HG03066 (cell line): Measurements from ENCODE around the gene TM9SF4.

Experiments used
- ATAC-seq: cut with Tn5 transposase; IDR thresholded peaks from one replicate; pipeline ENCODE4 v1.9.1; 2021; ENCODE audit warnings: low read depth; ENCODE audit not compliant: unreplicated experiment

The TM9SF4 gene

DNA sequence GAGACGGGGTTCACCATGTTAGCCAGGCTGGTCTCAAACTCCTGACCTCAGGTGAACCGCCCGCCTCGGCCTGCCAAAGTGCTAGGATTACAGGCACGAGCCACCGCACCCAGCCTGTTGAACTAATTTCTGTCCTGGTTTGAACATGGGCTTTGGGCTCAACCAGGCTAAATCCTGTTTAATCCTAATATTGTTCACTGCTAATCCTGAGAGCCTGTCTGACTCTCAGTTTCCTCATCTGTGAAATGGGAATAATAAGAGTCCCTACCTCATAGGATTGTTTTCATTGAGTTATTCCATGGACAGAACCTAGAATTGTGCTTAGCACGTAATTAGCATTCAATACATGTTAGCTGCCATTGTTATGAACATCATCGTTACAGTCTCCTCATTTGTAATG, 17.4 kb downstream of the TM9SF4 start:
- ATAC-seq: no peak

DNA sequence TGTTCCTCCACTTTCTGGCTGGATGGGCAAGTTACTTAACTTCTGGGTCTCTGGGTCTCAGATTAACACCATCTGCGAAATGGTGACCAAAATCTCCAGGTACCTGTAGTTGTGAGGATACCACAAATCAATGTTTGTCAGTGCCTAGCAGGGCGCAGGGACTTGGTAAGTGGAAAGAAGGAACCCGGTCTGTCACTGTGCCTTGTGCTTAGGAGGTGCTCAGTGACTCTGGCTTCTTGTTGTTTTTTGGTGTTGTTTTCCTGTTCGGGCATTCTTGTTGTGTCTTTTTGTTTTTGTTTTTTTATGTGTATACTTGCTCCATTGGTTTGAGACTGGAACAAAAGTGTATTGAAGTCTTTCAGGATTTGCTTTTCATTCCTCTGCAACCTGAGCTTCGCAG, 17.8 kb downstream of the TM9SF4 start:
- ATAC-seq: no peak

DNA sequence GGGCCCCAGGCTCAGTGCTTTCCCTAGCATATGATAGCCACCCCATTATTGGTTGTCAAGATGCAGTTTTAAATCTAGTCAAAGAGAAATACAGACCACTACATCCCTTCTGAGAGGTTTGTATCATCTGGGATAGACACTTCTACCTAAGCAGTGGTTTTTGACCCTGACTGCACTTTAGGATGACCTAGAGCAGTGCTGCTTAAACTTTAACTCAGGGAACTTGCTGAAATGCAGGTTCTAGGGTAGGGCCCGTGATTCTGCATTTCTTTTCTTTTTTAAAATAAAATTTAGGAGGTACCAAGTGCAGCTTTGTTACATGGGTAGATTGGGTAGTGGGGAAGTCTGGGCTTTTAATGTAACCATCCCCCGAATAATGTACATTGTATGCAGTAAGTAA, 18.7 kb downstream of the TM9SF4 start:
- no peak for ATAC-seq

DNA sequence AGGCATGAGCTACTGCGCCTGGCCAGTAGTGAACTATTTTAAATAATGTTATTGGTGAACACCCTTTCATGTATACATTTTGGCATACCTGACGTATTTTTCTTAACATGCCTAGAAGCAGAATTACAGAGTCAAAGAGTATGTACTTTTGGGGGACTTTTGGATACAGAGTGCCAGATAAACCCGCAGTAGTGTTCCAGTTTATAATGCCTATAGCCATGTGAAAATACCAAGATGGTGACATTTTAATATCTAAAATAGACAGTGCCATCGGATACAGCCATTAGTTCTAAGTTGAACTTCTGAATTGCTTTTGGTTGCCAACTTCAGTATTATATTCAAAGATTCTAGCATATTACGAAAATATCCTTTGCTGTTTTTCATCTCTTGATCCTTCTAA, 20.3 kb downstream of the TM9SF4 start:
- ATAC-seq: no peak

DNA sequence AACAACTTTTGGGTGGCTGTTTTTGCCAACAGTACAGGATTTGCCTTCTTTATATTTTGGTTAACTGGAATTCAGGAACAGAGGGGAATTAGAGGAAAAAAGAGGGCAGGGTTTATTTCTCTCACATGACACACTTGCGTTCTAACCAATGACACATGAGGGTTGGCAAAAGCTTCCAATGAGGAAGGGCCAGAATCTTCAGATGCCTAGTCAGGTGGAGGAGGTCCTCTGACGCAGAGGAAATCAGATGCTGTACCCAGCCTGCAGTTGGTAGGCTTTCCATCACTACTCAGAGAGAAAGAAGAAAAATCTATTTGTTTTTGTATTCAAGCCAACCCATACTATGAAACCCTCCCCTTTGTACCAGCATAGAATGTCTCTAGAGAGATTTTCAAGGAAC, 20.8 kb downstream of the TM9SF4 start:
- ATAC-seq: no peak

DNA sequence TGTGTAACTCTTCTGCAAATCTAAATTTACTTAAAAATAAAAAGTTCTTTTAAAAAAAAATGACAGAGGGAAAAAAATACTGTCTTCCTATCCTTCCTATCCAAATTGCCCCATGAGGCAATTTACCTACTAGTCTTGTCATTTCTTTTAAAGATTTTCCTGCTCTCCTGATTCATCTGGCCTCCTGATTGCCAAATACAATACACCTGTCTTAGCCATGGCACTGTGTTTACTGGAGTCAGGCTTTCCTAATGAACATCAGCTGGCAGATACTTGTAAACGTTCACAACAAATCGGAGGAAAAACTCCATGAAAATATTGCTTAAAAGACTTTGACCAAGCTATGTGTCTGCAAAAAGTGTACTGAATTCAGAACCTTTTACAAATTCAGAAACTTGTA, 21.5 kb downstream of the TM9SF4 start:
- ATAC-seq: no peak

DNA sequence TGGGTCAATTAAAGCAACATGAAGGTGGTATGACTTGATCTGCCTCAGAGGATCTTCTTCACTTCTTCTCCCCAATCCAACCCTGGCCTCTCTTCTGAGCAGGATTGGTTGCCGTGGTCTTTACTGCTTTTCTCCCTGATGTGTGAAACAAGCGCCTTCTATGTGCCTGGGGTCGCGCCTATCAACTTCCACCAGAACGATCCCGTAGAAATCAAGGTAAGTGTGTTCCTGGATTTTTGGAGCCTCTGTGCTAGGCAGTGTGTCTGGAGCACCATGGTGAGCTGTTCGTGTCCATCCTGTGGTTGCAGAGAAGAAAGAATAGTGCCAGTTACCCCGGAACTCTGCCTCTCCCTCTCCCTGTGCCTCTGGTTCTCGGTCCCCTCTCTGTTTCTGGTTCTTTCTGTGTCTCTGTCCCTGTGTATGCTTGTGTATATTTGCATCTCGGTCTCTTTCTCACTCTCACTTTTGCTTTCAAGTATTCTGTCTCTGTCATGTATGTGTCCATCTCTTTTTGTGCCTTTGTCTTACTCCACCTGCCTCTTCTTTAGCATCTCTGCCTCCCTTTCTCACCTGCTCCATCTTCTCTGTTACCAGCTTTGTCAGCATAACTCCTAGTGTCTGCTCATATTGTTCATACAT, 23.5 kb downstream of the TM9SF4 start:
- ATAC-seq: peak; percentile 91

DNA sequence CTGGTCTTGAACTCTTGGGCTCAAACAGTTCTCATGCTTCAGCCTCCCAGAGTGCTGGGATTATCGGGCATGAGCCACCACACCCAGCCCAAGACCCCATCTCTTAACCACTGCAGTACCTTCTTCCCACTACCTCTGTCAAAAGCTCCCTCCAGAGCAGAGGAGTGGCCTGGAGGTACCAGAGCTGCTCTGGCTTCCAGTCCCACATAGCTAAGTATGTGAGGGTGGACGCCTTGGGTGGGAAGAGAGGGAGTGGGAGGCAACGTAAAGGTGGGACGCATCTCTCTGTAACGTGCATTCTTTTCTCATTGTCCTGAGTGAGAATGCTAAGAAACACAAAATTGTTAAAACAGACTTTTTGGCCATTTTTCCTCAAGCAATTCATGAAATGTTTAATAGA, 24.5 kb downstream of the TM9SF4 start:
- no peak for ATAC-seq

DNA sequence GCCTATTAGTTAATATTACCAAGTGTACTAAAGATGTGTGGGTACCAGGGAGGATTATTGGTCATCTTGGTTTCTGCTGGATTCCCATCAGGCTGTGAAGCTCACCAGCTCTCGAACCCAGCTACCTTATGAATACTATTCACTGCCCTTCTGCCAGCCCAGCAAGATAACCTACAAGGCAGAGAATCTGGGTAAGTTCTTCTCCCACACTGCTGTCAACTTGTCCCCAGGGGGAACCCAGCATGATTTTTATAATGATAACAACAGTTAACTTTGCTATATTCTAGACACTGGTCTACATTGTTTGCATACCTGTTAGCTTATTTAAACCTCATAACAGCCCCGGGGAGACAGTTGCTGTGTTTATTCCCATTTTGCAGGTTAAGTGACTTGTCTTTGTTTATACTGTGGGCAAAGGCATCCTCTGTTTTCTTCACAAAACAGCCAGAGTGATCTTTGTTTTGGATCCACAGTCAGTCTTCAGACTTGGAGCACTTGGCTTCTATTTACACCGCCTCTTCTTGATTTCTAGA, 26.5 kb downstream of the TM9SF4 start:
- no peak for ATAC-seq

DNA sequence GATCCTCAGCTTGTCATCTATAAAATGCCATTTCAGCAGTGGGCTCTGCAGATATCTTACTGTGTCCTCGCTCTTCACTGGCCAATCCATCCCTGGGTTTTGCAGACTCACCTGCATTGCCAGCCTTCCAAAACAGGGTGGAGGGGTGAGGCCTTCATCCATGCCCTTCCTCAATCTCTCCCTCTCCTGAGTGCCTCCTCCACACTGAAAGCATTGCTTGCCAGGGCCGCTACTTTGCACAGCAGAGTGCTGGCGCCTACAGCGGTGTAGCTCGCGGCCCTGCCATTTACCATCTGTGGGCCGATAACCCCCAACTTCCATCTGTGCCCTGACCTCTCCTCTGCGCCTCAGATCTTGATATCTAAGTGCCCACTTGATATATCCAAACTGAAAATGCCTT, 29.4 kb downstream of the TM9SF4 start:
- no peak for ATAC-seq

DNA sequence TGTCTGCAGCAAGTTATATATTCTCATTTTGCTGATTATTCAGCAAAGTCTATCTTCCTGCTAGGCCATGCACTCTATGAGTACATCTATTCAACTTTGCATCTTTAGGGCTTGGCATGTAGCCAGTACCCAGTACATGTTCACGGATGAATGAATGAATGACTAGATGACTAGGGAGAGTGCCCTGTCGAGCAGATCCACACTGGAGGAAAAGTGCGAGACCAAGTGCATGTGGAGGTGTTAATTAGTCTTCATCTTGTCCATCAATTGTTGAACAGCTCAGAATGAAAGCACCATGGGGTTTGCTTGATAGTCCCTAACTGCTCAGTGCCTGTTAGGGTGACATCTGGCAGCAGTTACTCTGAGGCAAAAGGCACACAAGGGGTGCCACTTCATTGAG, 30.4 kb downstream of the TM9SF4 start:
- no peak for ATAC-seq

DNA sequence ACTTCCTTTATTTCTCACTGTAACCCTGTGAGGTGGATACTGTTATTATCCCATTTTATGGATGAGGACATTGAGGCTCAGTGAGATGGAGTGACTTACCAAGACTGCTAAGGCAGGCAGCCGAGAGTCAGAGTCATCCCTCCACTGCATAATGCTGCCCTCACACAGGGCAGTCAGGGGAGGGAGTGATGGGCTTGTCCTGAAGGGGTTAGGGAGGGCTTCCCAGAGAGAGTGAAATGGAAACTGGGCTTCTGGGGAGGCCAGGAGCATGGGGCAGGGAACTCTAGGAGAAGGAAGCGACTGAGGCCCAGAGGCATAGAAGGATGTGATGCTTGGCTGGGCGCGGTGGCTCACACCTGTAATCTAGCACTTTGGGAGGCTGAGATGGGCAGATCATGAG, 31.1 kb downstream of the TM9SF4 start:
- ATAC-seq: no peak

DNA sequence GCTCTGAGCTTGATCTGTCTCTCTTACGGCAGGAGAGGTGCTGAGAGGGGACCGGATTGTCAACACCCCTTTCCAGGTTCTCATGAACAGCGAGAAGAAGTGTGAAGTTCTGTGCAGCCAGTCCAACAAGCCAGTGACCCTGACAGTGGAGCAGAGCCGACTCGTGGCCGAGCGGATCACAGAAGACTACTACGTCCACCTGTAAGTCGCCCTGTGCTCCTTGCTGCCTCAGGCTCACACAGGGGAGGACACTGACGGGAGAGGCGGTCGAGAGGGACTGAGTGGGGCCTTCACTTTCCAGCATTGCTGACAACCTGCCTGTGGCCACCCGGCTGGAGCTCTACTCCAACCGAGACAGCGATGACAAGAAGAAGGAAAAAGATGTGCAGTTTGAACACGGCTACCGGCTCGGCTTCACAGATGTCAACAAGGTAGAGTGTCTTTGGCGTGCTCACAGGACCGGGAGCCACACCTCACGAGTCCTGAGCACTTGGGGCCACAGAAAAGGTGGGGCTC, 32.0 kb downstream of the TM9SF4 start:
- no peak for ATAC-seq

DNA sequence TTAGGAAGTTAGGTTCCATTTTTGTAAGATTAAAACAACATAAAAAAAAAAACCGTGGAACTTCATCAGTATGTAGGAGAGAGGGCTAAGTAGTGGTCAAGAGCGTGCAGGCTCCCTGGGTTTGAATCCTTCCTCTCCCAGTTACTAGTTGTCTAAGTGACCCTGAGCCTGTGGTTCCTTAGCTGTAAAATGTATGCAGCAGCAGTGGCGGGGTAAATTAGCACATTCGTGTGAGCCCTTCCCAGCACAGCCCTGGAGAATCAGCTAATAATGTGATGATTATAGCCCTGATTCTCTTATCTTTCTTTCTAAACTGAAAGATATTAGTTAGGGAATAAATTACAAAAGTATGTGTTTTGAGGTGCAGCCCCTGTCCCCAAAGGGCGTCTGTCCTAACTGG, 32.6 kb downstream of the TM9SF4 start:
- ATAC-seq: no peak

DNA sequence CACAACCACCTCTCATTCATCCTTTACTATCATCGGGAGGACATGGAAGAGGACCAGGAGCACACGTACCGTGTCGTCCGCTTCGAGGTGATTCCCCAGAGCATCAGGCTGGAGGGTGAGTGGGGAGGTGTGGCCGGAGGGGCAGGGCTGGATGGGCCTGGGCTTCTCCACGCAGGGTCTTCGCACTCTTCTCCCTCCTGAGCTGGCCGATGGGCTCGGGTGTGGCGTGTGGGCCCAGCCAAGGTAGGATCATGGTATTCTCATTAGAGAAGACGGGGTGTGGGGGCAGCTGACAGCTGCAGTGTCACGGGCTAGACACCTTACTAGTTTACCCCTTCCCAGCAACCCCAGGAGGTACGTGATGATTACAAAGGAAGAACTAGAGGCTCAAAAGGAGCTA, 33.5 kb downstream of the TM9SF4 start:
- no peak for ATAC-seq

DNA sequence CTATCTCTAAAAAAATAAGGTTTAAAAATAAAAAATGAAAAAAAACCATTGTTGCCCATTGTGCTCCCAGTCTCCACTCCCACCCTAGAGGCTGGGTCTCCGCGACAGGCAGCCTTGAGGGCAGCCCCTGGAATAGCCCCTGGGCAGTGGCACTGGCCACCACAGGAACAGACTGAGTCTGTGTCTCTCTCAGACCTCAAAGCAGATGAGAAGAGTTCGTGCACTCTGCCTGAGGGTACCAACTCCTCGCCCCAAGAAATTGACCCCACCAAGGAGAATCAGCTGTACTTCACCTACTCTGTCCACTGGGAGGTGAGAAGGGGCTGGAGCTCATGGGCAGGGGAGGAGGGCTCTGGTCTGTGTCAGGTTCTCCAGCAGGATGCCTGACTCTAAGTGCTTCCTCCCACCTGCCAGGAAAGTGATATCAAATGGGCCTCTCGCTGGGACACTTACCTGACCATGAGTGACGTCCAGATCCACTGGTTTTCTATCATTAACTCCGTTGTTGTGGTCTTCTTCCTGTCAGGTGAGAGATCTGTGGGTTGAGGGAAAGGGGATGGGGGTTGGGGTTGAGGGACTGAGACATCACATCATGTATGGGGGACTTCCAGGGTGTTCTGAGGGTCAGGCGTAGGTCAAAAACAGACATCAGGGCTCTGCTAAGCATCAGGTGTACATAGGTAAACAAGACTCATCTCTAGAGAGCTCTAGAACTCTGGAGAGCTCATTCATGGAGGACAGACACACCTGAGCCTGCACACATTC, 35.6 kb downstream of the TM9SF4 start:
- no peak for ATAC-seq

DNA sequence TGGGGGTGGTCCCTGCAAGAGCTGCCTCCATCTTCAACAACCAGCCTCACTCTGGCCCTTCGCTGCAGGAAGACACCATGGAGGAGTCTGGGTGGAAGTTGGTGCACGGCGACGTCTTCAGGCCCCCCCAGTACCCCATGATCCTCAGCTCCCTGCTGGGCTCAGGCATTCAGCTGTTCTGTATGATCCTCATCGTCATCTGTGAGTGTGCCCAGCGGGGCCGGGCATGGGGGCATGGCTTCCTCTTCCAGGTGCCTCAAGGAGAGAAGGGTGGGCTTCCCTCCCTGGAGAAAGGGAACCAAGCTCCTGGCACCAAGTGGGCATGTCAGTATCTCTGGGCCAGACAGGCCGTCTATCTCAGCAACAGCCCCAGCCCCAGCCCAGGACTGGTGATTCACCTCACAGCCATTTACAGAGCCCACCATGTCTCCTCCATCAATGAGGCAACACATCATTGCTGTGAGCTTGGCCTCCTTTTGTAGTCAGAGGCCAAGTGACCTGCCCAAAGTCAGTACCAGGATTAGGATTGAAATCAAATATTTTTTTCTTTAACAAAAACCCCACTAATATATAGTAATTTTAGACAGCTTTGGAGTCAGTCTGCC, 40.2 kb downstream of the TM9SF4 start:
- no peak for ATAC-seq

DNA sequence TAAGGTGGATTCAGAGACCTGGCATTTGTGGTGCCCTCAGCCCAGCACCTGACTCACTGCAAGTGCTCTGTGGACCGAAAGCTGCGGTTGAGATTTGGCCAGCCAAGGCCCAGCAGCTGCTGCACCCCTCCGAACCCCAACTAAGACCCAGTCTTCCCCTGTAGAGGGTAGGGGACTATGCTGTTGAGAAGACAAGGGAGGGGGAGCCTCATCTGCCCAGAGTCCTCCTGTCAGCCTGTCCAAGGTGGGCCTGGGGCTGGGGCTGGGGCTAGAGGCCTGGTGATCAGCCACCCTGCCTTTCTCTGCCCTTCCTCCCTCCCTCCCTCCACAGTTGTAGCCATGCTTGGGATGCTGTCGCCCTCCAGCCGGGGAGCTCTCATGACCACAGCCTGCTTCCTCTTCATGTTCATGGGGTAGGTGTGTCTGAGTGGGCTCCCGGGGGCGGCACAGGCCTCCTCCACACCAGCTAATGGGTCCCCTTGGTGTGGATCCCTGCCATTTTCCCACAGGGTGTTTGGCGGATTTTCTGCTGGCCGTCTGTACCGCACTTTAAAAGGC, 40.9 kb downstream of the TM9SF4 start:
- ATAC-seq: no peak

DNA sequence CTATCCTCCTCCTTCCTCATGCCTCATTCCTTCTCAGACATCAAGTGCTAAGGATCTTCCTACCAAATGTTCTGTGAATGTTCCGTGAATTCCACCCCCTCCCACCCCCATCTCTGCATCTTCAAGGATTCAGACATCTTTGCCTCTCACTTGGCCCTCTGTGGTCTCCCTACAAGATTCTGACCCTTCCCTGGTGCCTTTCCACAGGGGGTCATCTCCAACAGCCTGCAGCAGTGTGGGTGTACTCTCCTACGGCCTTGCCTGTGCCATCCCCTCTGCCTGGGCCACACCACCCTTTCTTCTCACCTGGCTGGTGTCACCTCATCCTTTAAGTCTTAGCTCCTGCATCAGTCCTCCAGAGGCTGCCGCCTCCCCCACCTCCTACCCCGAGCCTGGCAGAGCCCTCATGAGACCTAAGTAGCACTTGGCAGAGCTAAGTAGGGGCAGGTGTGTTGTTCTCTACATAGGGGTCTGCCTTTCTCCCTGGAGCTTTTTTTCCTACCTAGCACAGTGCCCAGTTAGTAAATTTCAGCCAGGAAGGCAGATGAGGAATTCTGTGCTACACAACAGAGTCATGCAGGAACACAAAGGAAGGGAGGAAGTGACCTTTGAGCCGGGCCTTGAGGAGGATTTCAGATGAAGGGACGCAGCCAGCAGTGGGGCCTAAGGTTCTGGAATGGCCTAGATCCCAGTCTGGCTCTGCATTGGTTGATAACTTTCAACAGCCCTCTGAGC, 43.1 kb downstream of the TM9SF4 start:
- no peak for ATAC-seq

DNA sequence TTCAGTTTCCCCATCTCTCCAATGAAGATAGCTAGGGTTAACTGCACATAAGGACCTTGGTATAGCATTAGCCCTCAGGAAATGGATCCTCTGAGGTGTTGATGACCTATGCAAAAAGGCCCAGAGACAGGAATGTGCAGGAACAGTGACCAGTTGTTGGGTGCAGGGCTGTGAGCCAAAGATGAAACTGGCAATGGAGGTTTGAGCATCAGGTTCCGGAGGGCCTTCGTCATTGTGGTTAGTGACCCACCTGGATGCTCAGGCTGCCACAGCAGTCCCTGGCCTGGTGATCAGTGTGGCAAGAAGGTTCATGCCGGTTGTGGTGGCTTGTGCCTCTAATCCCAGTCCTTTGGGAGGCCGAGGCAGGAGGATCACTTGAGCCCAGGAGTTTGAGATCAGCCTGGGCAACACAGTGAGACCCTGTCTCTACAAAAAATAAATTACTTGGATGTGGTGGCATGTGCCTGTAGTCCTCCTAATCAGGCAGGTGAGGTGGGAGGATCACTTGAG, 43.7 kb downstream of the TM9SF4 start:
- no peak for ATAC-seq
